Choroid plexus epithelial cell (primary cell): ENCODE measurements around the gene MGARP.

Experiments
- DNase-seq: peaks from one replicate; pipeline ENCODE4 v3.0.0-alpha.2; 2010; ENCODE audit warnings: low read depth
- H3K4me3 ChIP-seq: 2 replicates; pipeline ENCODE4 v1.5.1; 2011; ENCODE audit warnings: low read depth, mild to moderate bottlenecking, control low read depth, low read length, moderate library complexity
- TF ChIP-seq, protein P1 (sequence below): conservative IDR thresholded peaks from 2 replicates; pipeline ENCODE4 v1.5.1; 2011; ENCODE audit warnings: low read depth, mild to moderate bottlenecking, control low read depth, inconsistent platforms, low read length, moderate library complexity

The MGARP gene

DNA sequence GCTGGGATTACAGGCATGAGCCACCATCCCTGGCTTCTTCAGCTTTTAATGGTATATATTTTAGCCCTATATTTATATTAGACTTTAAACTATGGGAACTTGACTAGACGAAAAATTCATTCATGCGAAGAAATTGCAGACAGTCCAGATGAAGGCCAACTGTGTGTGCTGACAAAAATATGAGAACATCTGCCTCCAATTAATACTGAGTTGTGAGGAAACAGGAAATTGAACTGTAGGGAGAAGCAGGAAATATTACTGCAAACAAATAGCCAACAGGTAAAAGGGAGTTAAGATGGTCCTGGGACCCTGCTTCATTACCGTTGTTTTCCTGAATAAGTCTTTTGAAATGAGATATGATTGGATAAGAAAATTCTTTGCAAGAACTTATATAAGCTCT lies 26.3 kb downstream of the MGARP start:
- TF ChIP-seq, protein P1, sequence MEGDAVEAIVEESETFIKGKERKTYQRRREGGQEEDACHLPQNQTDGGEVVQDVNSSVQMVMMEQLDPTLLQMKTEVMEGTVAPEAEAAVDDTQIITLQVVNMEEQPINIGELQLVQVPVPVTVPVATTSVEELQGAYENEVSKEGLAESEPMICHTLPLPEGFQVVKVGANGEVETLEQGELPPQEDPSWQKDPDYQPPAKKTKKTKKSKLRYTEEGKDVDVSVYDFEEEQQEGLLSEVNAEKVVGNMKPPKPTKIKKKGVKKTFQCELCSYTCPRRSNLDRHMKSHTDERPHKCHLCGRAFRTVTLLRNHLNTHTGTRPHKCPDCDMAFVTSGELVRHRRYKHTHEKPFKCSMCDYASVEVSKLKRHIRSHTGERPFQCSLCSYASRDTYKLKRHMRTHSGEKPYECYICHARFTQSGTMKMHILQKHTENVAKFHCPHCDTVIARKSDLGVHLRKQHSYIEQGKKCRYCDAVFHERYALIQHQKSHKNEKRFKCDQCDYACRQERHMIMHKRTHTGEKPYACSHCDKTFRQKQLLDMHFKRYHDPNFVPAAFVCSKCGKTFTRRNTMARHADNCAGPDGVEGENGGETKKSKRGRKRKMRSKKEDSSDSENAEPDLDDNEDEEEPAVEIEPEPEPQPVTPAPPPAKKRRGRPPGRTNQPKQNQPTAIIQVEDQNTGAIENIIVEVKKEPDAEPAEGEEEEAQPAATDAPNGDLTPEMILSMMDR = no peak
- H3K4me3 ChIP-seq = no peak overlapping the region
- peak; percentile 33 for DNase-seq

DNA sequence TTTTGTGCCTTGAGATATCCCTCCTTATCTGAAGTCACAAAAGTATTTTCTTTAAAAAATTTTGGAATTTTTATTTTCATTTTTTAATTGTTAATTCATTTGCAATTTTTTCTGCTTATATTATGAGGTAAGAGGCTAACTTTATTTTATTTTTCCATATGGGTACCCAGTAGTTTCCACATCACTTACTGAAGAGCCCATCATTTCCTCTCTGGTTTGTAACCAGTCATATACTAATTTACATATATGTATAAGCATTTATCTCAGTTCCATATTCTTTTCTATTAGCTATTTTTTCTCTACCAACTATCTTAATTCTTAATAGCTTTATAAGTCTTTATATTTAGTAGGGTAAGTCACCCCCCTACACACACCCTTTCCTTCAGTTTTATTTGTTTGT lies 27.0 kb downstream of the MGARP start:
- H3K4me3 ChIP-seq = no peak overlapping the region
- no peak for DNase-seq
- TF ChIP-seq, protein P1 = no peak

DNA sequence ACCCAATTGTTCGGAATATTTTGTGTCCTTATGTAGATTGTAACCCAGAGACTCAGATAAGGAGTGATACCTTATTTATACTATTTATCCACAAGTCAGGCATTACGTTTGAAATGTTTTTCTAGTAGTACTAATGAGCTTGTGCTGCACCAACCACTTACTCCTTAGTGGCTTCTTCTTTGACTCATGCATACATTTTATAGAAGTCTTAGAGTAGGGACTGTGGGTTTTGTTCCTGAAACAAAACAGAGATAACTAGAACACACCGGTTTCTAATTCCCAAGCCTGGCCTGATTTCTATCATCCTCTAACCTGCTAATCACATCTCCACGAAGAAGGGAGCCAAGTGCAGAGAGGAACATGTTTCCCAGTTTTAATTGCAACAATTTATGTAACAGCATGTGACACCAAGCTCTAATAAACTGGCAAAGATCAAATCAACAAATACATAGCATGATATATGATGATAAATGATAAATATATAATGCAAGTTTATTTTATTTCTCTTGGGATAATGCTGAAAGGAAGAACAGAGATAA lies 32.3 kb downstream of the MGARP start:
- TF ChIP-seq, protein P1 = no peak
- H3K4me3 ChIP-seq = no peak overlapping the region
- no peak for DNase-seq

DNA sequence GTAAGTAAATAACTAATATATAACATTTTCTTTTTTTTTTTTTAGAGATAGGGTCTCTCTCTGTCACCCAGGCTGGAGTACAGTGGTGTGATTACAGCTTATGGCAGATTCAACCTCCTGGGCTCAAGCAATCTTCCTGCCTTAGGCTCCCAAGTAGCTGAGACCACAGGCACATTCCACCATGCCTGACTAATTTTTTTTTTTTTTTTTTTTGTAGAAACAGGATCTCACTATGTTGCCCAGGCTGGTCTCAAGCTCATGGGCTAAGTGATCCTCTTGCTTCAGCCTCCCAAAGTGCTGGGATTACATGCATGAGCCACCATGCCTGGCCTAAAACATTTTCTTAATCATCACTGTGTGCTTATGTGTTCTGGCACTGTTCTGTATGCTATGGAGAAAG lies 32.8 kb downstream of the MGARP start:
- no peak overlapping the region for H3K4me3 ChIP-seq
- peak; percentile 46 for DNase-seq
- TF ChIP-seq, protein P1 = no peak

DNA sequence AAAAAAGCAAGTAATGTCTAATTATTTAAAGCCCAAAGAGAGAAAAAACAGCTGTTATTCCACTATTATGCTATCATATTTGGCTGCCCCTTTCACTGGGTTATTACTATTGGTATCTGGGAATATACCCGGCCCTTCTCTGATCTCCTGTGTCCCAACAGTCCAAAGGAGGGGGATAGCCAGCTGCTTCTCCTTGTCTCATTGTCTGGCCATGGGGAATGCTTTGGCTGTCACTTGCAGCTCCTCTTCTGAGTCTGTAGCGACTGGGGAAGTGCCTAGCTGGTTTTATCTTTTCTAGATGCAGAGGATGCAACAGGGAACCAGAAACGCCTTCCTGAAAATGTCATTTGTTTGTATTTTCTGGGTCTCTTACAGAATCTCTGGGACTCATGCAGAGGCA lies 33.9 kb downstream of the MGARP start:
- TF ChIP-seq, protein P1 = no peak
- no peak for DNase-seq
- H3K4me3 ChIP-seq = no peak overlapping the region

DNA sequence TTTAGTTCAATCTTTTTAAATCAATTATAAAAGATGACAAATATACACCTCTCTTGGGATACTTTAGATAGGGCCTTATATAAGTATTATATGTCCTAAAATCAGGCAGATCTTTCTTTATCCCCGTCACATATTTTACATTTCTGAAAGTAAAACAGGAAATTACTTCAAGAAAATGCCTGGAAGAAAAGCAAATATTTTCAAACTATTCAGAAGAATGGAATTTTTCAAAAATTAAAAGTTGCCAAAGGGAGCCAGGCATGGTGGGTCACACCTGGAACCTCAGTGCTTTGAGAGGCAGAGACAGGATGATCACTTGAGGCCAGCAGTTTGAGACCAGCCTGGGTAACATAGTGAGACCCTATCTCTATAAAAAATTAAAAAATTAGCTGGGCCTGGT lies 34.4 kb downstream of the MGARP start:
- peak; percentile 54 for DNase-seq
- no peak overlapping the region for H3K4me3 ChIP-seq
- TF ChIP-seq, protein P1 = no peak
